Common myeloid progenitor, CD34-positive (primary cell): ENCODE data around the gene SEPTIN1.
A peak's percentile ranks its signal among the peaks of the same experiment; 100 is the strongest.

Experiments used
- CTCF ChIA-PET: fragments of 350-600 bp; sonication (Branson Sonifier 250); formaldehyde crosslinking; loops from one replicate; lab custom pipeline; 2021; ENCODE audit warnings: antibody characterized with exemption; lab: Charles Lee
- POLR2A ChIA-PET: fragments of 350-600 bp; sonication (Branson Sonifier 250); formaldehyde crosslinking; loops from one replicate; lab custom pipeline; 2021; ENCODE audit warnings: antibody characterized with exemption; lab: Charles Lee
- DNase-seq, 3 donors: peaks; one replicate each; pipeline versions ENCODE4 v3.0.0 to v3.0.0-alpha.2; 2013
- H3K27ac ChIP-seq, 2 experiments: 1 replicate in 1 of 2; 2 replicates in 1 of 2; pipeline ENCODE4 v1.7.0; 2013; ENCODE audit warnings: inconsistent platforms in 2 of 2, low read length in 2 of 2, mild to moderate bottlenecking in 2 of 2, low read depth in 1 of 2, moderate library complexity in 1 of 2; ENCODE audit not compliant: severe bottlenecking in 2 of 2, insufficient read depth in 1 of 2, poor library complexity in 1 of 2
- H3K27me3 ChIP-seq, 5 experiments: replicated peaks in 2 of 5; 1 replicate in 3 of 5; 2 replicates in 2 of 5; pipeline versions ENCODE4 v1.6.1 to v1.7.0; 2013; ENCODE audit warnings: low read length in 4 of 5, mild to moderate bottlenecking in 2 of 5, moderate library complexity in 2 of 5, inconsistent platforms in 1 of 5; ENCODE audit not compliant: insufficient read depth in 5 of 5, control insufficient read depth in 4 of 5
- H3K36me3 ChIP-seq, 4 experiments: 1 replicate in 2 of 4; 2 replicates in 2 of 4; pipeline versions ENCODE4 v1.6.1 to v1.7.0; 2013; ENCODE audit warnings: low read length in 3 of 4, control low read depth in 1 of 4, mild to moderate bottlenecking in 1 of 4; ENCODE audit not compliant: control insufficient read depth in 4 of 4, insufficient read depth in 4 of 4
- H3K4me1 ChIP-seq, 4 experiments: 1 replicate in 3 of 4; 2 replicates in 1 of 4; pipeline versions ENCODE4 v1.6.1 to v1.7.1; 2013; ENCODE audit warnings: low read length in 3 of 4, mild to moderate bottlenecking in 3 of 4, control low read depth in 1 of 4, inconsistent platforms in 1 of 4, moderate library complexity in 1 of 4; ENCODE audit not compliant: control insufficient read depth in 4 of 4, insufficient read depth in 4 of 4; ENCODE audit errors: control extremely low read depth in 1 of 4
- H3K4me3 ChIP-seq, 7 experiments: 1 replicate in 4 of 7; 2 replicates in 3 of 7; pipeline versions ENCODE4 v1.5.1 to v1.7.0; 2013; ENCODE audit warnings: mild to moderate bottlenecking in 7 of 7, low read length in 6 of 7, moderate library complexity in 6 of 7, inconsistent platforms in 2 of 7, low read depth in 2 of 7, control low read depth in 1 of 7; ENCODE audit not compliant: insufficient read depth in 4 of 7, control insufficient read depth in 1 of 7; ENCODE audit errors: extremely low read depth in 1 of 7
- H3K9me3 ChIP-seq, 5 experiments: 1 replicate in 4 of 5; 2 replicates in 1 of 5; pipeline versions ENCODE4 v1.6.1 to v1.7.1; 2013; ENCODE audit warnings: low read length in 4 of 5, mild to moderate bottlenecking in 2 of 5, inconsistent platforms in 1 of 5, low read depth in 1 of 5, moderate library complexity in 1 of 5; ENCODE audit not compliant: control insufficient read depth in 4 of 5, insufficient read depth in 2 of 5; ENCODE audit errors: control extremely low read depth in 1 of 5
- WGBS: methylation state at CpG from one replicate; pipeline ENCODE4 v1.1.5; 2013; ENCODE audit not compliant: insufficient coverage; 5-methylcytosine and 5-hydroxymethylcytosine counted together

Gene SEPTIN1

GRCh38 chr16:30377050-30377811, 5.1 kb downstream of the SEPTIN1 start:
- H3K27ac ChIP-seq: peak overlapping the region; percentile 94 to 97
- H3K36me3 ChIP-seq: no peaks in the 10 kb centered on the region
- peak; percentile 57 to 86 (median 80) for DNase-seq
- H3K9me3 ChIP-seq: no peaks in the 10 kb centered on the region
- no peaks in the 10 kb centered on the region for H3K27me3 ChIP-seq
- CTCF ChIA-PET: interaction anchor here (0.6 to 2.7 kb wide), 4 partner anchors 19 to 32 kb away, joined by 3 to 11 read pairs (median 6); partner anchors contain the start of gene ZNF48
- POLR2A ChIA-PET: interaction anchor here (1.0 to 1.8 kb wide), 4 partner anchors 8 to 30 kb away, joined by 3 to 11 read pairs (median 4); partner anchors contain the start of genes ZNF48 and ZNF771
- peaks cover 0 to 51% (median 44%) of the 10 kb centered on the region in 4 experiments for H3K4me1 ChIP-seq
- H3K4me3 ChIP-seq: peak overlapping the region in 6 of 7 experiments; percentile 12 to 93 (median 73)
- WGBS: 39% methylated on average over 28 of the region's 29 CpGs

GRCh38 chr16:30376461-30376902, 5.9 kb downstream of the SEPTIN1 start:
- CTCF ChIA-PET: interaction anchor here (1.7 to 2.7 kb wide), 2 partner anchors 19 to 33 kb away, joined by 5 to 11 read pairs; partner anchors contain the start of gene ZNF48
- Histone ChIP-seq H3K36me3 (no peaks in the 10 kb centered on the region), H3K27me3 (no peaks in the 10 kb centered on the region), H3K4me3 (no peak overlapping the region), H3K4me1 (peaks cover 0 to 47% (median 41%) of the 10 kb centered on the region in 4 experiments), H3K9me3 (no peaks in the 10 kb centered on the region), H3K27ac (peak overlapping the region in 1 of 2 experiments; percentile 97)
- WGBS: 100% methylated on average over 6 of the region's 8 CpGs
- POLR2A ChIA-PET: no interaction called here
- DNase-seq: no peak

- POLR2A ChIA-PET: no interaction called here
- peaks cover 2 to 46% (median 42%) of the 10 kb centered on the region in 4 experiments for H3K4me1 ChIP-seq
- H3K27ac ChIP-seq: peak overlapping the region in 1 of 2 experiments; percentile 97
- no peaks in the 10 kb centered on the region for H3K9me3 ChIP-seq
- H3K36me3 ChIP-seq: no peaks in the 10 kb centered on the region
- 100% methylated on average over 8 of the region's 8 CpGs for WGBS
- DNase-seq: no peak
- no peak overlapping the region for H3K4me3 ChIP-seq
- no peaks in the 10 kb centered on the region for H3K27me3 ChIP-seq
- CTCF ChIA-PET: interaction anchor here (1.7 to 2.7 kb wide), 2 partner anchors 20 to 34 kb away, joined by 5 to 11 read pairs; partner anchors contain the start of gene ZNF48
These were observed 6.5 kb downstream of the SEPTIN1 start for GRCh38 chr16:30375864-30376263.

GRCh38 chr16:30374538-30374937, 7.8 kb downstream of the SEPTIN1 start, which contains the start of gene MYL11:
Gene MYL11 (plus strand): TSS chr16:30374802. CDS start chr16:30374858, 56 bp downstream.
- WGBS: 100% methylated on average over 4 of the region's 6 CpGs
- peaks cover 2 to 46% (median 39%) of the 10 kb centered on the region in 4 experiments for H3K4me1 ChIP-seq
- no peak for DNase-seq
- ChIA-PET CTCF (interaction anchor here (1.5 kb wide), 1 partner anchor 18 kb away, joined by 3 read pairs; no protein-coding TSS in a partner anchor), POLR2A (interaction anchor here (0.6 kb wide), 1 partner anchor 311 kb away, joined by 3 read pairs; no protein-coding TSS in a partner anchor)
- H3K9me3 ChIP-seq: no peaks in the 10 kb centered on the region
- no peak within 1 kb of the TSS for H3K4me3 ChIP-seq
- H3K27me3 ChIP-seq: no peaks in the 10 kb centered on the region
- no peaks in the 10 kb centered on the region for H3K36me3 ChIP-seq
- peak within 1 kb of the TSS in 1 of 2 experiments; percentile 97 for H3K27ac ChIP-seq

GRCh38 chr16:30372725-30373124, 9.6 kb downstream of the SEPTIN1 start:
- ChIA-PET POLR2A (no interaction called here), CTCF (interaction anchor here (1.3 to 2.4 kb wide), 3 partner anchors 10 to 281 kb away, joined by 3 to 7 read pairs (median 5); partner anchors contain the start of genes TBX6 and ZNF48)
- Histone ChIP-seq H3K9me3 (no peaks in the 10 kb centered on the region), H3K27ac (no peak overlapping the region), H3K4me1 (peaks cover 6 to 50% (median 43%) of the 10 kb centered on the region in 4 experiments), H3K27me3 (no peaks in the 10 kb centered on the region), H3K4me3 (no peak overlapping the region), H3K36me3 (no peaks in the 10 kb centered on the region)
- WGBS: 89% methylated on average over 4 of the region's 5 CpGs
- DNase-seq: no peak

GRCh38 chr16:30372038-30372712, 10.2 kb downstream of the SEPTIN1 start:
- Histone ChIP-seq H3K4me1 (peaks cover 11 to 50% (median 43%) of the 10 kb centered on the region in 4 experiments), H3K4me3 (no peak overlapping the region), H3K36me3 (peaks cover 0 to 4% (median 3%) of the 10 kb centered on the region in 4 experiments), H3K27me3 (no peaks in the 10 kb centered on the region), H3K27ac (no peak overlapping the region), H3K9me3 (no peaks in the 10 kb centered on the region)
- 89% methylated on average over 5 of the region's 6 CpGs for WGBS
- ChIA-PET CTCF (interaction anchor here (0.8 to 2.4 kb wide), 12 partner anchors 9 to 280 kb away, joined by 3 to 16 read pairs (median 5); partner anchors contain the start of genes CD2BP2, TBX6, ZNF48 and ZNF771), POLR2A (no interaction called here)
- no peak for DNase-seq
